AG20443 (cell line): ENCODE measurements around the gene APCDD1L.
A peak's percentile ranks its signal among the peaks of the same experiment; 100 is the strongest.
"Not testable (repeated sequence)": the region's sequence is repeated elsewhere in the genome, so short reads cannot be mapped to it uniquely, and the experiment has no call there.

Experiments
- DNase-seq: peaks from one replicate; pipeline ENCODE4 v3.0.0; 2012; ENCODE audit warnings: low spot score, mixed read lengths

APCDD1L gene

GRCh38 chr20:58514321-58515232 is 622 bp downstream of the APCDD1L start:
- DNase-seq: peak; percentile 53

GRCh38 chr20:58513580-58514285 is 1.5 kb downstream of the APCDD1L start:
- no peak for DNase-seq

GRCh38 chr20:58512808-58513552 is 2.2 kb downstream of the APCDD1L start:
- no peak for DNase-seq

DNA sequence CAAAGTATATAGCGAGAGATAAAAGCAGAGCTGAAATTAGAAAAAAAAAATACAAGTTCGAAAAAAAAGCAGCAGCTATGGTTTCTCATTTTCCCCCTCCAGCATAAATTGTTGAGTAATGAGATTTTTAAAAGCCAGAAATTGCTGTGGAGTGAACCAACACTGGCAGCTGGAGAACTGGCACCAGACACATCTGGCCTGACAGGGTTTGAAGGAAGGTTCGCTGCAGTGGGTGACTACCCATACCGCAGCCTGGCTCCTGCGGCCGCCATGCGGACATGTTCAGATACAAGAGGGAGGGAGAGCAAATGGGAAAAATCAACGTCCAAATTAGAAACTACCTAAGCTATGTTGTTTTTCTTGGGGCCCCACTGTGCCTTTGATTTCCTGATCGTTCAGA is 3.3 kb downstream of the APCDD1L start:
- DNase-seq: no peak

DNA sequence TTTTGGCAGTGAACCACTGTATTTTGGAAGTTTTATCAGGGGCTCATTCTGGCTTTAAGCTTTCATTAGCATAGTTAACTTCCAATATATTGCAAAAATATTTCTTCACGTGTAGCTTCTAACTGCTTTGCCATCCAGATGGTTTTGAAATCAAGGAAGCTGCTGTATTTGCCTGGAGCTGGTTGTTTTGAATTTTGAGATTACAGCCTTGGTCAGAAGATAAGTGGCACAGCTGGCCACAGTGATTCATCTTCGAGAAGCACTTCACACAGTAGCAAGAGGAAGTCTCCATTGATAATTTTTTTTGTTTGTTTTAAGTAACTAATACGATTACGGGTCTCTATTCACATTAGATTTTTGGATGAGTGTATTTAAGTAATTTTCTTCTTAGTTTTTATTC is 3.8 kb downstream of the APCDD1L start:
- DNase-seq: peak; percentile 51

DNA sequence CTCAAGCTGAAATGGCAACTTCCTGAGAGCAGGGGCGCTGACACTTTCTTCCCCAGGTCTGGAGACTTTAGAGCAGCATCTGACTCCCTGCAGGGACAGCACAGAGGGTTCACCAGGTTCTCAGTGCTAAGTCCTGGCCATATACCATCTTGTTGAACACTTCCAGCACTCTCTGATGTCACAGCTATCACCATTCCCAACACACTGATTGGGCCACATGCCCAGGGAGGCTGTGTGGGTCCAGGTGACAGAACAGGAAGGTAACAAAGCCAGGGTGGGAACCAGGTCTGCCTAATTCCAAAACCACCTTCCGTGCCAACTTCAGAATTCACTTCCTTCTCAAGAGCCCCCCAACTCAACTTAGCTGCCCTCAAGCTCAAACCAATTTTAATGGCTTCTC is 4.3 kb downstream of the APCDD1L start:
- DNase-seq: no peak

GRCh38 chr20:58508762-58509395 is 6.3 kb downstream of the APCDD1L start:
- no peak for DNase-seq

- DNase-seq: not testable (repeated sequence)
Observed at GRCh38 chr20:58506999-58507398, 8.2 kb downstream of the APCDD1L start.

DNA sequence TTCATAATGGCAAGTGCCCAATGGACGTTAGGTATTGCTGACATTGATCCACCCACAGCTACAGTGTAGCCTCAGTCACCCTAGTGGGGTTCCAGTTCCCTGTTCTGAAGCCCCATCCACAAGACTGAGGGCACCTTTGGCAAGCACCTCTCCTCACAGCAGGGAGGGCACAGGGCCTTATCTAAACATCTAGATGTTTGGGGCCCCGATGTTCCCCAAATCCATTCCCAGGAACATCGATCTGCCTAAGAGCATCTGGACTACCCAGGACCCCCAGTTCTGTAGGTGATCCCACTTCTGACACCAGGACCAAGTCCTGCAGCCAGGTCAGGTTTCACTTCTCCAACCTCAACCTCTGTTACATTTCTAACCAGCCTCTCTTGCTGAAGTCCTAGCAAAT is 10.6 kb downstream of the APCDD1L start:
- no peak for DNase-seq

DNA sequence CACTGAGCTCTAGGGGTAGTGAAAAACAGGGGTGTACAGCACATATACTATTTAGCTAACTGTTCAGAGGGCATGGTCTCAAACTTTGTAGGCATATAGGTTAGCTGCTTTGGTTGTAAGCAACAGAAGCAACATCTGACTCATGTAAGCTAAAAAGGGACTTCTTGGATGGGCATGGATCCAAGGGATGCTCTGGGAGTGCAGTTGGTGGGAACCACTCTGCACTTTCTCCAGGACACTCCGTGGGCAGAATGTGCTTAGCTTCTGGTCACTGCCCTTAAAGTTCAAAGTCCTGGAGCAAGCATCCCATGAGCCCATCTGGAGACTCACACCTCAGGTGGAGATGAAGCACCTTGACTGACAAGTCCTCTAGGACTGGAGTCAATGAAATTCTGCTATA is 11.5 kb downstream of the APCDD1L start:
- no peak for DNase-seq

DNA sequence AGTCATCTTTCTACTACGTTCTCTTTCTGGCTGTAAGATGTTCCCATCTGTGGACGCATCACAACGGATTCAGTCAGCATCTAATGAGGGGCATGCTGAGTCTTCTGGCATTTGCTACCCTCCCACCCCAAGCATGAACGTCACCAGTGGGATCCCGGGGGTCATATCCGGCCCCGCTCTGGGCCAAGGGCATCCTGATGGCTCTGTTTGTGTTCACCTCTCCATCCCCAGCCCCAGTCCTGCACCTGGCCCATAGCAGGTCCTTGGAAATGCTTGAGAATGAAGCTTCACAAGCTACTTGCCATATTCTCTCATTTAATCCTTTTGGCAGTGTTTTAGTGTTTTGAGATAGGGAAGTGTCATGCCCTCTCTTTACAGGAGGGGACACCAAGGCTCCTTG is 14.9 kb downstream of the APCDD1L start:
- DNase-seq: no peak

DNA sequence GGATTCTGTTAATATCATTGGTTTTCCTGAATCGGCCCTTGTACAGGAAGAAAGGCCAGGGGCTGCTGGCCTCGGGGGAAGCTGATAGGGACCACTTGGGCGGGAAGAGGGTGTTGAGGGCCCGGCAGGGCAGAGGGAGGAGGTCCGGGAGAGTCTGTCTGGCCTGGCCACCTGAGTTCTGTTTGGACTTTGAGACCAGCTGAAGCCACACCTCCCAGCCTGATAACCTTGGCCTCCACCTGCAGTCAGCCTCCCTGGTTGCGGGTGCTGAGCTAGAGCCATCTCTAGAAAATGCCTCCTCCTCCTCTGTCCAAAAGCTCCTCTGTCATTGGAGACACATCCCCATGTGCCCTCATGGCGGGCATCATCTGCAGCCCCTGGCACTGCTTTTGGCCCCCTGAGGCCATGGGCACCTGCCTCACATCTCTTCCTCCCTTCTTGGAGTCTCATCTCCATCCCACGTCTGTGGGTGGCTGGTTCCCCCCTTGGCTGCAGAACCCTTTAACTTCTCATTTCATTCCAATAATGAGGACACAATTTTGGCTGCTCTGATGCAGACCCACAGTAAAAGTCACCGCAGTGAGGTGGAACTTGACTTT is 16.6 kb downstream of the APCDD1L start:
- DNase-seq: no peak

DNA sequence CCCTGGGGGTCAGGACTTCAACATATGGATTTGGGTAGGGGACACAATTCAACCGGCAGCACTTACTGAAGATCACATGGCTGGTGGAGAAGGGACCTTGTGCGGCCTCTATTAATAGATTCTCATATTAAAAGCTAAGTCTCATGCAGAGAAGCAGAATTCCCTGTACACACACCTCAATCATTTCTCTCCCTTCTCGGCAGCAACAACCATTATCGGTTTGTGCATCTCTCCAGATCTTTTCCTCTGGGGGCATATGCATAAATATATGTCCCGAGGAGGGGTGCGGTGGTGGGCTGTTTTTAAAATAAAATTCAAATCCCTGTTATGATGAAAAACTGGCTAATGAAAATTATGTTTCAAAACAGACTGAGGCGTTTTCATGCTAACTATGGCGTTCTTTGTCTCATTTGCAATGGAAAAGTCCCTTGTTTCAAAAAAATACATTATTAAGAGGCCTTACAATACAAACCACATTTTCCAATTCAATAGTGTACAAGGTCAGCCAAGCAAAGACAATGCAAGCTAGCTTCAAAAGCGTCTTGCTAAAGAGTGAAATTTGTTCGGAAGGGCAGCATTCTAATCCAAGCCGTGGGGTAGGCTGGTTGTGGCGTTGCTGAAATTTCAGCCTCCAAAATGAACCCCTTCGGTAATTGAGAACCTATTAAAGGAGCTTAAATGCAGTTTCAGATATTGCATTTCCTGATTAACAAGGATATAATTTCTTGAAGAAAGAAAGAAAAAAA is 17.3 kb downstream of the APCDD1L start:
- DNase-seq: no peak

GRCh38 chr20:58497076-58497641 is 18.0 kb downstream of the APCDD1L start:
- no peak for DNase-seq

- no peak for DNase-seq
Observed at GRCh38 chr20:58496429-58496769, 18.8 kb downstream of the APCDD1L start.

GRCh38 chr20:58495623-58496428 is 19.4 kb downstream of the APCDD1L start:
- DNase-seq: no peak

GRCh38 chr20:58494923-58495622 is 20.1 kb downstream of the APCDD1L start:
- no peak for DNase-seq

DNA sequence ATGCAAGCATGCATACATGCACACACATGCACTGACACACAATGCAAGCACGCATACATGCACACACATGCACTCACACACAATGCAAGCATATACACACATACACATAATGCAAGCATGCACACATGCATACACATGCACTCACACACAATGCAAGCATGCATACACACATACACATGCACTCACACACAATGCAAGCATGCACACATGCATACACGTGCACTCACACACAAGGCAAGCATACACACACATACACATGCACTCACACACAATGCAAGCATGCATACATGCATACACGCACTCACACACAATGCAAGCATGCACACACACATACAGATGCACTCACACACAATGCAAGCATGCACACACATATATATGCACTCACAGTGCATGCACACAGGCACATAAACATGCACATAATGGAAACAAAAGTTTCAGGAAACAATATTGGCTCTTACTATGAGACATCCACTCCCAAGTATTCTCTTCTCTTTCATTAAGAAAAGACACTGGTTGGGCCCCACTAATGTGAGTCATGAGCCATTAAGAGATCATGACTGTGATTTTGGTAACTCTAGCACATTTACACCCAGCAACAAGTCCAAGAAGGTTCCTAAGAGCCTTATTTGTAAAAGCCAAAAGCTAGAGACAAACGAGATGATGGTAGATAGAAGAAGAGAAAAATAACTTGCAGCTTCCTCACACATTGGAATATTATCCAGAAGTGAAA is 22.2 kb downstream of the APCDD1L start:
- DNase-seq: no peak
